Left ventricle myocardium inferior (tissue), 1 donor: Measurements from ENCODE around the gene RASAL1. TPM values are rescaled to one million over a fixed set of nuclear protein-coding genes. Genes with fewer than 3 reads are reported as not detected.

ENCODE experiments used
- DNase-seq: peaks from one replicate; pipeline ENCODE4 v3.0.0-alpha.2; 2020
- H3K27ac ChIP-seq: fragments of 200-600 bp; replicated peaks from 2 replicates; pipeline ENCODE4 v1.8.0; 2021
- H3K27me3 ChIP-seq: fragments of 200-600 bp; 2 replicates; pipeline ENCODE4 v1.8.0; 2021; ENCODE audit warnings: low read depth
- H3K36me3 ChIP-seq: fragments of 200-600 bp; 2 replicates; pipeline ENCODE4 v1.8.0; 2021
- H3K4me1 ChIP-seq: fragments of 200-600 bp; 2 replicates; pipeline ENCODE4 v1.8.0; 2021
- H3K4me3 ChIP-seq: fragments of 200-600 bp; 2 replicates; pipeline ENCODE4 v1.8.0; 2021; ENCODE audit warnings: mild to moderate bottlenecking, moderate library complexity
- H3K9me3 ChIP-seq: fragments of 200-600 bp; replicated peaks from 2 replicates; pipeline ENCODE4 v1.8.0; 2021
- intact Hi-C: fragments of 100-400 bp; cut with micrococcal nuclease; formaldehyde crosslinking; loops from one replicate; pipeline ENCODE4 v1.11.0; 2022
- total RNA-seq: library from RNA; stranded (reverse); fragmentation: NEBNext Ultra II Directional; extraction: Animal tissue kit (Norgen Biotek cat#: 25700); gene quantifications from one replicate; pipeline ENCODE4 v1.2.1, GENCODE V29; 2021
- TF ChIP-seq, protein P1 (sequence below): fragments of 200-600 bp; IDR thresholded peaks from 2 replicates; pipeline ENCODE4 v1.8.0; 2021; ENCODE audit warnings: antibody characterized with exemption, mild to moderate bottlenecking, borderline replicate concordance
- donor health status: DM: no; HTN: yes; CAD: no; lungs with severe emphysema.

The RASAL1 gene
- total RNA-seq, 1 donor from 2014 or later, result not detected

DNA sequence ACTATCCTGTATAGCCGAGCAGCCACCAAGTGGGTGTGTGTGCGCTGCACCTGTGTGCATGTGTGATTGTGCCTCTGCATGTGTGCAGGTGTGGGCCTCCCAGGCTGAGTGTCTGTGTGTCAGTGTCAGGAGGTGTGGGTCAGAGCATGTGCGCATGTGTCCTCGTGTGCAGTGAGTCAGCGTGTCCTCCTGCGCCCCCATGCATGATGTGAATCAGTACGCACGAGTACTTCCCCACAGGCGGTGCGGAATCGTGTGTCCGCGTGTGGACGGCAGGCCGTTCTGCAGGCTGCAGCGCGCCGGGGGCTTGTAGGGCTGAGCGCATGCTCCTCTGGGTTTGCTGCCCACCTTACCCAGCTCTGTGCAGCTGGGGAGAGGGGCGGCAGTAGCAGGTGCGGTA is 44.8 kb downstream of the RASAL1 start:
- TF ChIP-seq, protein P1, sequence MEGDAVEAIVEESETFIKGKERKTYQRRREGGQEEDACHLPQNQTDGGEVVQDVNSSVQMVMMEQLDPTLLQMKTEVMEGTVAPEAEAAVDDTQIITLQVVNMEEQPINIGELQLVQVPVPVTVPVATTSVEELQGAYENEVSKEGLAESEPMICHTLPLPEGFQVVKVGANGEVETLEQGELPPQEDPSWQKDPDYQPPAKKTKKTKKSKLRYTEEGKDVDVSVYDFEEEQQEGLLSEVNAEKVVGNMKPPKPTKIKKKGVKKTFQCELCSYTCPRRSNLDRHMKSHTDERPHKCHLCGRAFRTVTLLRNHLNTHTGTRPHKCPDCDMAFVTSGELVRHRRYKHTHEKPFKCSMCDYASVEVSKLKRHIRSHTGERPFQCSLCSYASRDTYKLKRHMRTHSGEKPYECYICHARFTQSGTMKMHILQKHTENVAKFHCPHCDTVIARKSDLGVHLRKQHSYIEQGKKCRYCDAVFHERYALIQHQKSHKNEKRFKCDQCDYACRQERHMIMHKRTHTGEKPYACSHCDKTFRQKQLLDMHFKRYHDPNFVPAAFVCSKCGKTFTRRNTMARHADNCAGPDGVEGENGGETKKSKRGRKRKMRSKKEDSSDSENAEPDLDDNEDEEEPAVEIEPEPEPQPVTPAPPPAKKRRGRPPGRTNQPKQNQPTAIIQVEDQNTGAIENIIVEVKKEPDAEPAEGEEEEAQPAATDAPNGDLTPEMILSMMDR, result no peak
- H3K9me3 ChIP-seq, result no peaks in the 10 kb centered on the region
- intact Hi-C loops, result no loop called here
- no peak for DNase-seq
- no peak overlapping the region for H3K4me3 ChIP-seq
- H3K36me3 ChIP-seq, result no peaks in the 10 kb centered on the region
- H3K27ac ChIP-seq, result no peak overlapping the region
- peaks cover 10% of the 10 kb centered on the region for H3K4me1 ChIP-seq
- H3K27me3 ChIP-seq, result peaks cover 89% of the 10 kb centered on the region

DNA sequence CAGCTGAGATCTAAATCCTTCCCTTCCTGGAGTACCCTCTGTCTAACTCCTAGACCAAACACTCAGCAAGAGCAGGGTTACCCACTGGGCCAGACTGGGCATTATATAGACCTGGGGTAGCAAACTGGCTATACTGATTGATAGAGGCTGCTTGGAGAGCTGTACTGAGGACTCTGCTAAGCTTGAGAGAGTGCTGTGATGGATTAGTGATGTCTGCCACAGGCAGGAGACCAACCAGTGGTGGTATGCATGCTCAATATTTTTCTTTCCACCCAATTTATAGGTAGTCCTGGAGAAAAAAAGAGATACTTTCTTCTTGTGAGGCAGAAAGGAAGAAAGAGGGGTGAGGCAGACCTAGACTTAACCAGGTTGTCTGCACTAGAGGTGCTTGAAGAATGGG is 45.7 kb downstream of the RASAL1 start:
- Histone ChIP-seq H3K4me3 (no peak overlapping the region), H3K27ac (no peak overlapping the region), H3K9me3 (no peaks in the 10 kb centered on the region), H3K4me1 (peaks cover 10% of the 10 kb centered on the region), H3K27me3 (peaks cover 96% of the 10 kb centered on the region), H3K36me3 (no peaks in the 10 kb centered on the region)
- DNase-seq, result no peak
- TF ChIP-seq, protein P1, result no peak
- intact Hi-C loops, result no loop called here

DNA sequence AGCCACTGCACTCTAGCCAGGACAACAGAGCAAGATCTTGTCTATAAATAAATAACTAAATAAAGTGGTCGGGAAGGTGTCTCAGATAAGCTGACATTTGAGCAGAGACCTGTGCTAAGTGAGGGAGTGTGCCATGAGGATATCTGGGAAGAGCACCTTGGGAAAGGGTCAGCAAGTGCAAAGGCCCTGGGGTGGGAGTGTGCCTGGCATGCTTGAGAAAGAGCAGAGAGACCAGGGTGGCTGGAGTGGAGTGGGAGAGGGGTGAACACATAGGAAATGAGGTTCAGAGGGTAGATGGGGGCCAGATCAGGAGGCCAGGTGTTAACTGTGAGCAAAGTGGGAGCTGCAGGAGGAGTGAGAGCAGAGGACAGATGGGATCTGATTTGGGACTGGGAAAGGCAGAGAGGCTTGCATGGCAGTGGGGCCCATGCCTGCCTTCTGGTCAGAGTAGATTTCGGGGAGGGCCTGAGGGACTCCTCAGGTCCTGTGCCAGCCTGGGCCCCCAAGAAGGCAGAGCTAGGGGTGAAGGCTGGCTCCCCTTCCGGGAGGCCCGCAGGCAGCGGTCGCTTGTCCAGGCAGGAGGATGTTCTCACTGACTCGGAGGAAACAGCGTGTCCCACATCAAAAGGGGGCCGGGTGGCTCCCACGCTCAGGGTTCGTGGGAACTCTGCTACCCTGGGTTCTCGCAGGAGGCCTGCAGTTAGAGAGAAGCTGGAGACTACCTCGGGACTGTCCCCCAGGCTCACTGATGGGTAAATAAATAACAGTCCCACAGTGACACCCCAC is 46.4 kb downstream of the RASAL1 start:
- TF ChIP-seq, protein P1, result no peak
- intact Hi-C loops, result no loop called here
- no peak for DNase-seq
- no peaks in the 10 kb centered on the region for H3K36me3 ChIP-seq
- H3K9me3 ChIP-seq, result no peaks in the 10 kb centered on the region
- no peak overlapping the region for H3K27ac ChIP-seq
- H3K4me1 ChIP-seq, result peaks cover 10% of the 10 kb centered on the region
- H3K4me3 ChIP-seq, result no peak overlapping the region
- H3K27me3 ChIP-seq, result peaks cover 97% of the 10 kb centered on the region

DNA sequence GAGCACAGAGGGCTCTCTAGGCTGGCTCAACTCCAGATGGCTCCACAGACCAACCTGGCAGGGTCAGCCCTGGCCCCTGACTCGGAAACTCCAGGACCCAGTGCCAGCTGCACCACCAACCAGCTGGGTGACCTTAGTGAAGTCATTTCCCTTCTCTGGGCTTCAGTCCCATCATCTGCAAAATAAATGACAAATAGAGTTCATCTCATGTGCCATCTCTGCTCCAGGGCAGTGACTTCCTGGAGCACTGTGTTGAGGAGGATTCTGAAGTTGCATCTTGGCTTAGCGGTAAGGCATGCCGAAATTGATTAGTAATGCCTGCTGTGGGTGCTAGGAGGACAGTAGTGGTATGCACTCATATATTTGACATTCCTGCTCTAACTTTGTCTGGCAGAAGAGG is 47.5 kb downstream of the RASAL1 start:
- TF ChIP-seq, protein P1, result no peak
- Histone ChIP-seq H3K9me3 (no peaks in the 10 kb centered on the region), H3K4me3 (no peak overlapping the region), H3K36me3 (no peaks in the 10 kb centered on the region), H3K27ac (no peak overlapping the region), H3K4me1 (peaks cover 6% of the 10 kb centered on the region), H3K27me3 (peaks cover 96% of the 10 kb centered on the region)
- intact Hi-C loops, result no loop called here
- DNase-seq, result no peak

DNA sequence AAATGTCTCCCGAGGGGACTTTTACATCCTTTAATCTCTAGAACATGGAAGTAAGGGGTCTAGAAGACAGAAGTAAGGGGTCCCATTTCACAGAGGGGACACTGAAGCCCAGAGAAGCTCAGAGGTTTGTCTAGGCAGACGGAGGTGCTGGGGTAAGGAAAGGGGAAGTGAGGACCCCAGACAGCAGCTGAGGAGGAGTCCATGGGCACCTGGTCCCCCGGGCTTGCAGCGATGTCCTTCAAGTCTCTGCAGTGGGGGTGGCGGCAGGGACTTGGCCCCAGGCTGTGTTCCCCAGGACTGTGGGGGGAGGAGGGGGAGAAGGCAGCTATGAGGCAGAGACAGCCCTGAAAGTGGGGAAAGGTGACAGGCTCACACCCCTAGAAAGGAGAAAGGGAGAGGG is 48.4 kb downstream of the RASAL1 start:
- TF ChIP-seq, protein P1, result no peak
- no peak overlapping the region for H3K4me3 ChIP-seq
- no peak overlapping the region for H3K27ac ChIP-seq
- H3K9me3 ChIP-seq, result no peaks in the 10 kb centered on the region
- no peaks in the 10 kb centered on the region for H3K4me1 ChIP-seq
- intact Hi-C loops, result no loop called here
- peaks cover 96% of the 10 kb centered on the region for H3K27me3 ChIP-seq
- H3K36me3 ChIP-seq, result no peaks in the 10 kb centered on the region
- no peak for DNase-seq
